PC-9 (cell line): Measurements from ENCODE around the gene SLC46A1. TPM values are rescaled to one million over a fixed set of nuclear protein-coding genes. Genes with fewer than 3 reads are reported as not detected.
A peak's percentile ranks its signal among the peaks of the same experiment; 100 is the strongest.

Experiments used
- BruUV-seq: library from RNA; stranded (reverse); fragments of 400-500 nt; replicated peaks from 2 replicates; lab custom pipeline; 2021; lab: Mats Ljungman, UMichigan
- CTCF ChIA-PET: fragments of 300-600 bp; sonication (Branson Sonifier 250); formaldehyde crosslinking; loops from one replicate; lab custom pipeline; 2022; ENCODE audit warnings: antibody characterized with exemption; lab: Charles Lee
- POLR2A ChIA-PET: fragments of 300-600 bp; sonication (Branson Sonifier 250); formaldehyde crosslinking; loops from one replicate; lab custom pipeline; 2022; ENCODE audit warnings: antibody characterized with exemption; ENCODE audit not compliant: unreplicated experiment; lab: Charles Lee
- DNase-seq, 2 experiments: peaks; one replicate each; pipeline versions ENCODE4 v3.0.0 to v3.0.0-alpha.2; 2015 to 2022; ENCODE audit warnings: mixed read lengths in 1 of 2
- H2AFZ ChIP-seq: fragments of 200-600 bp; sonication (generic); 2 replicates; pipeline ENCODE4 v1.8.1; 2017; ENCODE audit warnings: antibody characterized with exemption
- H3F3A ChIP-seq: fragments of 200-600 bp; sonication (generic); 2 replicates; pipeline ENCODE4 v1.8.1; 2017; ENCODE audit warnings: antibody characterized with exemption, mild to moderate bottlenecking, low read depth; ENCODE audit not compliant: insufficient read depth
- H3K27ac ChIP-seq: fragments of 200-600 bp; sonication (generic); 2 replicates; pipeline ENCODE4 v1.6.1; 2016; ENCODE audit warnings: mixed run types
- H3K27me3 ChIP-seq: fragments of 200-600 bp; sonication (generic); 2 replicates; pipeline ENCODE4 v1.6.1; 2016; ENCODE audit warnings: low read depth, mixed run types; ENCODE audit not compliant: insufficient read depth
- H3K36me3 ChIP-seq: fragments of 200-600 bp; sonication (generic); 2 replicates; pipeline ENCODE4 v1.6.1; 2016; ENCODE audit warnings: low read depth, mixed run types
- H3K4me1 ChIP-seq: fragments of 200-600 bp; sonication (generic); replicated peaks from 2 replicates; pipeline ENCODE4 v1.6.1; 2016; ENCODE audit warnings: mixed run types; ENCODE audit not compliant: insufficient read depth
- H3K4me2 ChIP-seq: fragments of 200-600 bp; sonication (generic); 2 replicates; pipeline ENCODE4 v1.6.1; 2017; ENCODE audit warnings: mixed run types
- H3K4me3 ChIP-seq: fragments of 200-600 bp; sonication (generic); 2 replicates; pipeline ENCODE4 v1.6.1; 2016; ENCODE audit warnings: mixed run types
- H3K79me2 ChIP-seq: fragments of 200-600 bp; sonication (generic); 2 replicates; pipeline ENCODE4 v1.6.1; 2017; ENCODE audit warnings: low read depth, mixed run types
- H3K9me2 ChIP-seq: fragments of 200-600 bp; sonication (generic); 2 replicates; pipeline ENCODE4 v1.8.1; 2017; ENCODE audit warnings: mild to moderate bottlenecking; ENCODE audit not compliant: insufficient read depth
- H3K9me3 ChIP-seq: fragments of 200-600 bp; sonication (generic); 2 replicates; pipeline ENCODE4 v1.8.1; 2016; ENCODE audit warnings: low read depth; ENCODE audit not compliant: insufficient read depth
- H4K20me1 ChIP-seq: fragments of 200-600 bp; sonication (generic); 2 replicates; pipeline ENCODE4 v1.8.1; 2017; ENCODE audit not compliant: insufficient read depth
- CTCF ChIP-seq: fragments of 200-600 bp; sonication (generic); conservative IDR thresholded peaks from 2 replicates; pipeline ENCODE4 v1.6.1; 2017; ENCODE audit warnings: mixed run types, antibody characterized with exemption, mild to moderate bottlenecking, moderate library complexity
- EZH2 ChIP-seq: fragments of 200-600 bp; sonication (generic); IDR thresholded peaks from 2 replicates; pipeline ENCODE4 v1.8.0; 2017; ENCODE audit warnings: antibody characterized with exemption, low read depth
- intact Hi-C: fragments of 100-400 bp; cut with micrococcal nuclease; formaldehyde crosslinking; loops from one replicate; pipeline ENCODE4 v1.10.0; 2022; ENCODE audit not compliant: unreplicated experiment
- total RNA-seq: library from RNA; stranded (reverse); gene quantifications from 2 replicates; pipeline ENCODE4 v1.2.3, GENCODE V29; 2021

The SLC46A1 gene
- total RNA-seq, 1 experiment from 2014 or later: 14.9 TPM

- no peak within 1 kb of the TSS for H3K27ac ChIP-seq
- H2AFZ ChIP-seq: no peak within 1 kb of the TSS
- ChIA-PET POLR2A (no interaction called here), CTCF (no interaction called here)
- H3K9me2 ChIP-seq: no peaks in the 10 kb centered on the region
- H3K36me3 ChIP-seq: no peaks in the 10 kb centered on the region
- intact Hi-C loops: loop anchor here (2.0 kb wide), 1 partner anchor 53 kb away; the partner anchor contains the start of gene TMEM97
- H3K4me1 ChIP-seq: peaks cover 18% of the 10 kb centered on the region
- no TSS peak for BruUV-seq
- peaks cover 15% of the 10 kb centered on the region; the same call in 1 of the 2 replicates for H3F3A ChIP-seq
- H4K20me1 ChIP-seq: no peaks in the 10 kb centered on the region
- H3K9me3 ChIP-seq: no peaks in the 10 kb centered on the region
- DNase-seq: no peak
- no peak within 1 kb of the TSS for H3K4me3 ChIP-seq
- peak within 1 kb of the TSS; percentile 46 for H3K4me2 ChIP-seq
- TF ChIP-seq CTCF: no peak
- TF ChIP-seq EZH2: no peak
- no peaks in the 10 kb centered on the region for H3K27me3 ChIP-seq
- H3K79me2 ChIP-seq: no peaks in the 10 kb centered on the region
These were observed 34.5 kb downstream of the SLC46A1 start, which contains the start of gene SARM1 for GRCh38 chr17:28371245-28372202. Gene SARM1 (plus strand): TSS chr17:28371694. CDS start chr17:28372033, 339 bp downstream.

- Histone ChIP-seq H3K4me1 (peaks cover 18% of the 10 kb centered on the region), H3K27me3 (no peaks in the 10 kb centered on the region), H3K36me3 (no peaks in the 10 kb centered on the region), H4K20me1 (no peaks in the 10 kb centered on the region), H2AFZ (no peak overlapping the region), H3F3A (peaks cover 17% of the 10 kb centered on the region; the same call in 1 of the 2 replicates), H3K4me2 (peak overlapping the region; percentile 46), H3K9me3 (no peaks in the 10 kb centered on the region), H3K4me3 (no peak overlapping the region), H3K9me2 (no peaks in the 10 kb centered on the region), H3K27ac (no peak overlapping the region), H3K79me2 (no peaks in the 10 kb centered on the region)
- no peak for TF ChIP-seq CTCF
- TF ChIP-seq EZH2: no peak
- intact Hi-C loops: no loop called here
- BruUV-seq: no TSS peak
- ChIA-PET POLR2A (interaction anchor here (1.4 kb wide), 1 partner anchor 13 kb away, joined by 6 read pairs; the partner anchor contains the start of gene POLDIP2), CTCF (no interaction called here)
- no peak for DNase-seq
These were observed 35.3 kb downstream of the SLC46A1 start for GRCh38 chr17:28370744-28371103.

GRCh38 chr17:28370035-28370743 is 35.8 kb downstream of the SLC46A1 start, which contains the start of gene VTN:
Gene VTN (minus strand): TSS chr17:28370307. CDS start chr17:28370203, 104 bp downstream.
- H3K9me3 ChIP-seq: no peaks in the 10 kb centered on the region
- H3K27ac ChIP-seq: no peak within 1 kb of the TSS
- no peaks in the 10 kb centered on the region for H3K79me2 ChIP-seq
- no peak within 1 kb of the TSS for H2AFZ ChIP-seq
- peak within 1 kb of the TSS; percentile 46 for H3K4me2 ChIP-seq
- H3K4me1 ChIP-seq: peaks cover 18% of the 10 kb centered on the region
- CTCF ChIA-PET: interaction anchor here (0.6 kb wide), 3 partner anchors 46 to 122 kb away, joined by 3 to 5 read pairs (median 3); no protein-coding TSS in a partner anchor
- no peaks in the 10 kb centered on the region for H3K9me2 ChIP-seq
- H3K36me3 ChIP-seq: no peaks in the 10 kb centered on the region
- intact Hi-C loops: no loop called here
- no peak within 1 kb of the TSS for H3K4me3 ChIP-seq
- POLR2A ChIA-PET: interaction anchor here (0.6 to 1.4 kb wide), 2 partner anchors 13 to 1006 kb away, joined by 4 to 6 read pairs; partner anchors contain the start of gene POLDIP2
- H3F3A ChIP-seq: peaks cover 17% of the 10 kb centered on the region; the same call in 1 of the 2 replicates
- H3K27me3 ChIP-seq: no peaks in the 10 kb centered on the region
- TF ChIP-seq EZH2: no peak
- TF ChIP-seq CTCF: no peak
- no TSS peak for BruUV-seq
- H4K20me1 ChIP-seq: no peaks in the 10 kb centered on the region
- peak; percentile 45 to 73 for DNase-seq
